NCI-H1930 (cell line): ENCODE data around the gene ABHD16A.

Experiments
- DNase-seq, 2 experiments: peaks; one replicate each; lab custom pipeline; 2025; lab: John Stamatoyannopoulos, UW

ABHD16A gene

DNA sequence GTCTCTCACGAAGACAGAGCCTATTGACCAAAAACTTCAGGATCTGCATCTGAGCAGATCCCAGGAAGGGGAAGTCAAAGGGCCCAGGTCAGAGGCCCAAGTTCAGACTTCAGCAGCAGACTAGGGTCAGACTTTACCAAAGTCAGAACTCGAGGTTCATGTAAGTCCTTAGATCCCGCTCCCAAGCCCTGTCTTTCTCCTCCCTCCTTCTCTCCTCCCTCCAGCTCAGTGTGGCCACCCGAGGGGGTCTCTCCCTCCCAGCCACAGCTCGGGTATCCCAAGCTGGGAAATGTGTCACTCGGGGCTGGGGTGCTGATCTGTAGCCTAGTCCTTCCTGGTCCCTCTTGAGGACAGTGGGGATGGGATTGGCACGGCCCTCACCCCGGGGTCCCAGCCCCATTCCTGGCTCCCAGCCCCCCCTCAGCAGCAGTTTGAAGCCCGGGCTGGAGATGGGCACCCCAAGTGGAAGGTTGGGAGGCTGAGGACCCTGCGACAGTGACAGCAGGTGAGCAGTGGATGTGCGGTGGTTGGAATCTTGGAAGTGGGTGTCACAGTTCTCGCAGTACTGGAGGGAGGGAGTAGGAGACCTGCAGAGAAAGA is 40.9 kb downstream of the ABHD16A start:
- DNase-seq, result no peak

DNA sequence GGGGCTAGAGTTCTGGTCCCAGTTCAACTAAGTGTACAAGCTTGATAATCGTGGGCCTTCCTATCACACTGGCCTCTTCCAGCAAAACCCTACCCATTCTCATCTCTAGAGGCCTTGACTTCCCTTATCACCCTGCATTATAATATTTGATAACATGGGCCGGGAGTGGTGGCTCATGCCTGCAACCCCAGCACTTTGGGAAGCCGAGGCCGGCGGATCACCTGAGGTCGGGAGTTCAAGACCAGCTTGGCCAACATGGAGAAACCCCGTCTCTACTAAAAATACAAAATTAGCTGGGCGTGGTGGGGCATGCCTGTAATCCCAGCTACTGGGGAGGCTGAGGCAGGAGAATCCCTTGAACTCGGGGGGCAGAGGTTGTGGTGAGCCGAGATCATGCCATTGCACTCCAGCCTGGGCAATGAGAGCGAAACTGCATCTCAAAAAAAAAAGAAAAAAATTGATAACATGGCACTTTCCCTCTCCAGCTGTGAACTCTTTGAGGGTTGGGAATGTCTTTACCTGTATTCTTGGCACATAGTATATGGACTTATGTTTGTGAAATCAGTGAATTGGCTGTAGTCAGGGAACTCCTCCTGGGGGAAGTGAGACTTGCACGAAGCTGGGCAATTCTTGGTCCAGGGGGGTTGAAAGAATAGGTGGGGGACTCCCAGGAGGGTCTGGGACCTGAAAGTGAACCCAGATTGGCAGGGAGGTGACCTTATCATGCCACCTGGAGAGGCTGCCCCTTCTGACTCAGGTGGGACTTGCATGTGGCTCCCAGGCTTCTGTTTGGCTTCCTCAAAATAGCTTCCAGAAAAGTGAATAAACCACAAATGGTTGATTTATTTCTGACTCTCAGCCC is 41.6 kb downstream of the ABHD16A start:
- no peak for DNase-seq

DNA sequence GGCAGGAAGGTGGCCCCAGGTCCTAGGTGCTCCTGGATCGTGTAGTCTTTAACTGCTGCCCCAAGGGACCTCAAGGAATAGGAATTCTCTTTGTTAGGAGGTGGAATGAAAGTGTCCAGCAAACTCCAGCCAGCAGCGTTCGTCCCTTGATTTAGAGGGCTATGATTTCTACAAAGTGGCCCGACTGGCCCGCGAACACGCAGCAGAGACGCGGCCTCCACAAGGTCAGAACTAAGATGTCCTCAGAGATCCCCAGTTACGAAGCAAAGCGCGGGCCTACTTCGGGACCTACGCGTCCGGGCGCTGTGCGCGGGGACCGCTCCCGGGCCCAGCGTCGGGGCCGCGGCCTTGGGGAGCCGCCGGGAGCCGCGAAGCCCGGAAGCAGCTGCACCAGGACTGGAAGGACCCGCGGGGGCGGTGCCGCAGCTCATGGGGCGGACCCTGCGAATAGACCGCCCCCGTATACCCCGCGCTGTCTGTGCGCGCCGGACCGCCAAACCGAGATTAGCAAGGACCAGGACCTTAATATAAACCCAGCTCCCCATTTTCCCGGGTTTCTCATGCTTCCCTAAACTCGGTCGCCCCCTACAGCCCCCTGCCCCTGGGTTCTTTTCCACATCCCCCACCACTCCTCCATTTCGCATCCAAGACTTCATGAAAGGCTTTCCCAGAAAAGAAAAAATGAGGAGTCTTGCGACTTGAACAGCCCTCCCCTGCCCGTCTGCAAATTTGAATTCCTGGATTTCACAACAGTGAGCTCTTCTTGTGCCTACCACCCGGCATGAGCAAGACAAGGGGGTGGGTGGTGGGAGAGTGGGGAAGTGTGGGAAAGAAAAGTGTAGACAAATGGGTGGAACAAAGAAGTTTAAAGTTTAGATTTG is 42.5 kb downstream of the ABHD16A start, which contains the start of gene C6orf47:
C6orf47 (minus strand) TSS at position 398 of the 881 bp plus-strand sequence. CDS start 831 bp downstream, outside the sequence.
- DNase-seq, result peak; percentile 52 to 72

DNA sequence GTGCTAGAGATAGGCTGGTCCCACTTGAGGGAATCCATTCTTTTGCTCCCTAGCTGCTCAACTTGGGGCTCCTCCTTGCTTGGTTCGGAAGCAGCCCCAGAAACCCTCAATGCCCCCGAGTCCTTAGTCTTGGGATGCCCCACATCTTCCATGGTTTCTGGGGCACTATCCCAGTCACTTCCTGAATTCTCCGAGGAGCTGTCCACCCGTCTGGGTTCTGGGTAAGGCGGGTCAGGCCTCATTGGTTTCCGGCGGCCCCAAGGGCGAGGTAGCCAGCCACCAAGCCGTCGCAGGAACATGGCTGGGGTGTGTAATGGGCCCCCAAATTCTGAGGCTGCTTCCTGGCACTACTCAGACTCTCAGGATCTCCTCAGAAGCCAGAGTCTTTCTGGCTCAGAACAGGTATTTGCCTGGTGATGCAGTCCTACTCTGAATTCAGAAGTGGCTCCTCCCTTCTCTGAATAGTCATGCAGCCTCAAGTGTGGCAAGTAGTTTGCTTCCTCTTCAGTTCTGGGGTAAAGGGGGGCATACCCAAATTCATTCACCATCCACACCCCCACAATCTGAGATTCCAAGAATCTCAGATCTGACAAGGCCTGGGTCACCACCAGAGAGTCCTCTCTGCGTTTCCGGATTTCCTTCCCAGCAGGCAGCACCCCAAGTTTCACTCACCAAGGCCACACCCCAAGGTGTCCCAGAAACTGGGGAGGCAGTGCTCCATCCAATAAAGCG is 43.3 kb downstream of the ABHD16A start:
- DNase-seq, result no peak

DNA sequence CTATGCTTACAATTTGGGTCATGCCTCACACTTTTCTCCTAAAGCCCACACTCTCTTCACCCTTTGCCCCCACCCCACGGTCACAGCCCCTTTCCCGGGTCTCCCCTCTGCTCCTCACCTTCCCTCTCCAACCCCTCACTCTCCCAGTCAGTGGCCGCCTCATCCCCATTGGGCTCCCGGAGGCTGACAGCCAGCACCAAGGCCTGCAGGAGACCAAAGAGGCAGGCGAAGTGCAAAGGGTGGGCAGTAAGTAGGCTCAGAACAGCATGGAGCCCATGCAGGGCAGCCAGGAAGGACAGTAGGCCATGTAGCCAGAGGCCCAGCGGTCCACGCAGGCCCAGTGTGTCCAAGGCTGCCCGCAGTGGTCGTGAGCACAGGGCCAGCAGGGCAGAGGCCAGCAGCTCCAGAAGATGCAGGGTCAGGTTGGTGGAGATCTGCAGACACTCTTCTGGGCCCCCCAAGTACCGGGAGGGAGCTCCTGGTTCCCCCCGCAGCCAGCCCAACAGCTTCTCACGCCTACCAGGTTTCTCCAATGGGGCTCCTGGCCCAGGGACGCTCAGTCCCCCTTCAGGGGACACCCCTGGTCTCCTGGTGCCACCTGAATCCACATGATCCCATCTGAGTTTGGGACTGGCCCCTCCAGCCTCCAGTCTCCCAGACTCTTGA is 44.0 kb downstream of the ABHD16A start:
- no peak for DNase-seq

DNA sequence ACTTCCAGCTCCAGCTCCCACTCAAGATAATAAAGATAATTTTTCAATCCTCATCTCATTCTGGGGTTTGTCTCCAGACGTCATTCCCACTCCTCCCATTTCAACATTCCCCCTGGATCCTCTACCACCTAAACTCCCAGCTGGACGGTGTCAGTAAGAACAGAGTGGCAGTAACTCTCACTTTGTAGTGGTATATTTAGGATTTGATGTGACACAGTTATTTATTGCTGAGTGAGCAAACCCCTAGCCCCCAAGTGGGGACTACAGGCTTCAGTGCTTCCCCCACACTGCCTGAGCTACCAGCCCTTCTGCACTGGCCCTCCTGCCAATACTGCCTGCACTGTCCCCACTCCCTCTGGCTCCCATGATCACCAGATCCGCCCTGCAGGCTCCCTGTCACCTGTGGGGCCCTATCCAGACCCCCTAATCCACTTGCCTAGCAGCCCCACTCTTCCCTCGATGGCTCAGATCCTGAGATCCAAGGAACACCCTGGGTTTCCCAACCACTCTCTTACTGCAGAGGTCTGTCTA is 44.9 kb downstream of the ABHD16A start:
- DNase-seq, result no peak

GRCh38 chr6:31657406-31658157 is 45.5 kb downstream of the ABHD16A start:
- DNase-seq, result no peak

- no peak for DNase-seq
Measured at GRCh38 chr6:31655349-31656237, 47.5 kb downstream of the ABHD16A start, which contains the start of gene APOM. APOM (plus strand) TSS chr6:31655894; CDS start chr6:31655967, 73 bp downstream.

DNA sequence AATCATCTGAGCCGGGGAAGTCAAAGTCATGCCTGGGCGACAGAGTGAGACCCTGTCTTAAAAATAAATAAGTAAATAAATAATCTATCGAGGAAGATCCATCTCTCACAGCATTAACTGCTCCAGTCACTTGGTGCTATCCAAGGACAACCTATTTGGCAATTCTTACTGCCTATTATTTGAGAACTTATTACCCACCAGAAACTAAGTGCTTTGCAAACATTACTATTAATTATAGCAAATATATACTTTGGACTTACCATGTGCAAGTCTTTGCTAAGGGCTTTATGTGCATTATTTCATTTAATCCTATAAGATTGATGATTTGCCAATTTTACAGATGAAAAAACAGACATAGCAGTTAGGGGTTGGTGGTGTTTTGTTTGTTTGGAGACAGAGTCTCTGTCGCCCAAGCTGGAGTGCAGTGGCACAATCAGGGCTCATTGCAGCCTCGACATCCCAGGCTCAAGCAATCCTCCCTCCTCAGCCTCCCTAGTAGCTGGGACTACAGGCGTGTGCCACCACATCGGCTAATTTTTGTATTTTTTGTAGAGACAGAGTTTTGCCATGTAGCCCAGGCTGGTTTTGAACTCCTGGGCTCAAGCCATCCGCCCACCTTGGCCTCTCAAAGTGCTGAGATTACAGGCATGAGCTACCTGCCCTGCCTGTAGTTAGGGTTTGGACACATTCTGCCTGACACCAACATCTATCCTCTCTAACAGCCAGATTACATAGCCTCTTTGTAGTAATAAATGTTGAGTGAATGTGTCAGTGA is 48.4 kb downstream of the ABHD16A start:
- DNase-seq, result no peak

- DNase-seq, result peak; percentile 88 to 98
Measured at GRCh38 chr6:31652925-31653724, 50.0 kb downstream of the ABHD16A start.

DNA sequence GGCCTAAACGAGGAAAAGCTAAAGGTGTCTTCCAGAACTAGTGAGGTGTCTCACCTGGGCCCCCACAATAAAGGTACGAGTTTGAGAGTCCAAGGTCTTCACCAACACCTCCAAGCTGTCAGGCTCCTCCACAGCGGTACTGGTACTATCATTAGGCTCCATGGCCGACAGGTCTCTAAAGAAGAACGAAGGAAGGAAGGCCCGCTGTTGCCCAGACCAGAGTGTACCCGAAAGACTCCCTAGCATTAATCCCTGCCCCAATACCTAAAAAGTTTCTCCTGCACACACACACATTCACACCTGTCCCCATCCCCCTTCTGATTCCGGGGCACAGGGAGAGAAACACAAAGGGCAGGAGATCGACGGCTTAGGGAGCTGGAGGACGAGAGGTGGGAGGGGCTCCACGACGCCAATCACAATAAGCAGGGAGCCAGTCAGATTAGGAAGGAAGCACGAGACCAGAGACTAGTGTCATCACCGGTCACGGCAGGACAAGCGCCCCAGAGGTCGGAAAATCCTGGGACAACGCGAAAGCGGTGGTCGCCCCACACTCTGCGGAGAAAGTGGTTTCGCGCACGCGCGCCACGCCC is 51.4 kb downstream of the ABHD16A start:
- peak in 1 of 2 experiments; percentile 60 for DNase-seq

DNA sequence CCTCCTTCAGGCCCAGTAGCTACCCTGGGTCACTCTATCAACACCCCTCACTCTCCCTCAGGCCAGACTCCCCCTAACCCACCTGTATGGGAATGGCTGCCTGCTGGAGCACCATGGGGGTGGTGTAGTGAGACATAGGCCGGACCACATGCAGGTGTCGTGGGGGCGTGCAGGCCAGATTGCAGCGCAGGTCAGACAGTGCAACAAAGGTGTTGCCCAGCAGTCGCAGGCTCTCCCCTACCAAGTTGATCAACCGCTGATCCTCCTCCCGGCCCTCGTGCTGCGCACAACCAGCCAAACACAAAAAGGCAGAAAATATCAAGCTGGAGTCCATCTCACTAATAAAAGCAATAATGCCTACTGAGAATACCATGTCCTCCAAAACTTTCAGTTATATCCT is 57.8 kb downstream of the ABHD16A start:
- no peak for DNase-seq

- no peak for DNase-seq
Measured at GRCh38 chr6:31643818-31644454, 59.2 kb downstream of the ABHD16A start.

- DNase-seq, result no peak
Measured at GRCh38 chr6:31642798-31643570, 60.1 kb downstream of the ABHD16A start.

- no peak for DNase-seq
Measured at GRCh38 chr6:31641370-31641769, 61.8 kb downstream of the ABHD16A start.

- no peak for DNase-seq
Measured at GRCh38 chr6:31640612-31641011, 62.5 kb downstream of the ABHD16A start.
